ENCODE data around the gene STX5.
"Not testable (repeated sequence)": the region's sequence is repeated elsewhere in the genome, so short reads cannot be mapped to it uniquely, and the experiment has no call there.

Gene STX5

DNA sequence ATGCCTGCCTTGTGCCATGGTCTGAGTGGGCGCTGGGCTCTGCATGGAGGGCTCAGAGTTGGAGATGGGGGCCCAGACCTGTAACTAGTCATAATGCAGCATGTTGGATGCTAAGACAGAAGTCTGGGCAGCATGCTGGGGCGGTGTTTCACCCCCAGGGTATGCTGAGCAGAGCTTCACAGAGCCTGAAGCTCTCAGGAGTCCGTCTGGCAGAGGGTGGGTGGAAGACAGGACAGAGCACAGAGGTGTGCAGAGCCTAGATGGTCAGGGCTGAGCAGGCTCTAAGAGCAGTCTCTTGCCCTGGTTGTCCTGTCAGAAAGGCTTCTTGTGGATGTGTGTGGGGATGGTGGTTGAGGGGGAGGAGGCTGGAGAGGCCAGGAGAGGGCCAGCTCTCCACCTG lies 53.4 kb downstream of the STX5 start:
- no peak for DNase-seq

DNA sequence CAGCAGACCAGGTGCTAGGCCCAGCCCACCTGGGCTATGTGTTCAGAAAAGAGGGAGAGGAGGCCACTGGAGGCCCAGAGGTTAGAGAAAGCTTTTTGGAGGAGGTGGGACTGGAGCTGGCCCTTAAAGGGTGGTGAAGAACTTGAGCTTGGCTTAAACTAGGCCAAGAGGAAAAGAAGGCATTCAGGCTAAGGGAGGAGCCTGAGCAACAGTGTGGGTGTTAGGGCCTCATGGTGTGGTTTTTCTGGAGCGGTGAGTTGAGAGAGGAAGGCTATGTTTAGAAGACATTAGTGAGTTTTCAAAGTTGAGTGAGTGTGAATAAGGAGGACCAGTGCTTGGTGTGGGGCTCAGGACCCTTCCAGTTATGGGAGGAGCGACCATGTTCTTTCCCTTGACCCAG lies 54.5 kb downstream of the STX5 start:
- DNase-seq: no peak

DNA sequence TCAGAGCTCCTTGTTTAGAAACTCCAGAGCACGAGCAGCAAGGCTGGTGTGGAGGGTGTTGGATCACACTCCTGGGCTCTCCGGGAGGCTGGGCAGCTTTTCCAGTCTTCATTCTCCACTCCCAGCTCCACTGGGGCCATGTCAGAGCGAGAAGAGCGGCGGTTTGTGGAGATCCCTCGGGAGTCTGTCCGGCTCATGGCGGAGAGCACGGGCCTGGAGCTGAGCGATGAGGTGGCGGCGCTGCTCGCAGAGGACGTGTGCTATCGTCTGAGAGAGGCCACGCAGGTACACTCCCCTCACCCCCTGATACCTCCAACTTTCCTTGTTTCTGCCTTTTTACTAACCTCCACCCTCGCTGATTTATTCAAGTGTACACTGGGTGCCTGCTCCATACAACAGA lies 56.2 kb downstream of the STX5 start:
- no peak for DNase-seq

DNA sequence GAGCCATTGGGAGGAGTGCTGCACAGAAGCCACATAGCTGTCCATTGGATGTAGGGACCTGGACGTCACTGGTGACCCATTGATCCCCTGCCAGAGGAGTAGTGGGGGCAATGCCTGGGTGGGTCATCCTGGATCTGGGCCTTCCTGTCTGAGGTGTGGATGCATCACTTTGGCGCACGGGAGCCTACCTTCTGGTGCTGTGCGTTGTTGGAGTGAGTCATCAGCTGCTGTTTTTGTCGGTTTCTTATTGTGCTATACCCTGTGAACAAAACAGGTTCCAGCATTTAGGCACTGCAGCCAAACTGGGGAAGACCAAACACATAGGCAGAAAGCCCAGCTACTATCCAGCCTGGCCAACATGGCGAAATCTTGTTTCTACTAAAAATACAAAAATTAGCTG lies 57.4 kb downstream of the STX5 start:
- no peak for DNase-seq

DNA sequence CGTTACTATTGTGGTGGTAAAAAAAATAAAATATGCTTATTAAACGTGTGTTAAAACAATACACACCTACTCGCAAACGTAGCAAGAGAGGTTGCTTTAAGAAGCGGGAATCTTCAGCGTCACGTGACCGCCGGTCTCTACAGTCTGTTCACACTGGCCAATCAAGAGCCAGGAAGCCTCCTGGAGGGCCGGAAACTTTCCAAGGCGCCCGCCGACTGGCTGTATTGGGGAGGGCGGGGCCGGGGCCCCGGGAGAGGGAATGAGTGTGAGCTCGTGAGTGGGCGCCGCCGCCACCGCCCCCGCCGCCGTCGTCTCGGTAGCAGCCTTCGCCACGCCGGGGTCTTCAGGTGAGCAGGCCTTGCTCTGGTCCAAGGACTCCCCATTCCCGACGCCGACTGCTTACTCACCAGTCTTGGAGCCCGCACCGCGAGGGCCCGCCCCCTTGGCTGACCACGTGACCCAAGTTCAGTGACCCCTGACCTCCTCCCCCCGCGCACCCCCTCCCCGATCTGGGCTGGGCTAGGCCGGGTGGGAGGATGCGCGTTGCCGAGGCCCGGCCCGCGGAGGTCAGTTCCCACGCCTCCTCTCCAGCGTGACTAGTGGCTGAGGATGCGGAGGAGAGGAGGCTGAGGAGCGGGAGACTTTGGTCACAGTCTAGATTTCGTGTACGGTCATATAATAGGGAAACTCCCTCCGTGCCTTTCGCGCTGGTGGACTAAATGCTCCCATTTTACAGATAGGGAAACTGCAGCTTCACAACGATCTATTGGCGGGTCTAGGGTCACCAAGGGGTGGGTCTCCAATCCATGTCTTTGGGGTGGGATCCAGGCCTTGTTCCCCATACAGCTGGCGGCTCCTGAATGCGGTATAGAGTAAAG lies 60.5 kb downstream of the STX5 start, which contains the start of gene TAF6L:
Gene TAF6L, plus strand, starts transcription at position 253 of the 878 bp plus-strand sequence. CDS start 4,388 bp downstream, outside the sequence.
- peak; percentile 98 for DNase-seq

DNA sequence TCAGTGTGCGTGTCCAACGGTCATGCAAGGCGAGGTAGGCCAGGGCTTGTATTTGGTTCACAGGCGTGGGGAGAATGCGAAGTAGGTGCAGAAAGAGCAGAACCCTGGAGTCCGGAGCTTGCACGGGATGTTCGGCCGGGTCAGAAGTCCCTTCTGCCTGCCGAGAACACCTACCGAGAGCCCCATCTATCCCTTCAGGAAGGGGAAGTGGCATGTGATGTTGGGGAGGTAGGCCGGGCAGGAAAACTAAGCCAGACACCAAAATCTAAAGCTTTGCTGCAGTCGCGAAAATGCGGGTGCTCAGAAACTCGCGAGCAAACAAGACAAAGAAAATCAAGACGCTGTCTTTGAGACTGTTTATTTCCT lies 61.1 kb downstream of the STX5 start:
- peak; percentile 49 for DNase-seq

DNA sequence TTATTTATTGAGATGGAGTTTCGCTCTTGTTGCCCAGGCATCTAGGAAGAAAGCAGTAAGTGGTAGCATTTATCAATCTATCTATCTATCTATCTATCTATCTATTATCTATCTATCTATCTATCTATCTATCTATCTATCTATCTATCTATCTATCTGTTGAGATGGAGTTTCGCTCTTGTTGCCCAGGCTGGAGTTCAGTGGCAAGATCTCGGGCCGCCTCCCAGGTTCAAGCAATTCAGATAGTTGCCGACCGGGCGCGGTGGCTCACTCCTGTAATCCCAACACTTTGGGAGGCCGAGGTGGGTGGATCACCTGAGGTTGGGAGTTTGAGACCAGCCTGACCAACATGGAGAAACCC lies 71.0 kb downstream of the STX5 start:
- DNase-seq: not testable (repeated sequence)

DNA sequence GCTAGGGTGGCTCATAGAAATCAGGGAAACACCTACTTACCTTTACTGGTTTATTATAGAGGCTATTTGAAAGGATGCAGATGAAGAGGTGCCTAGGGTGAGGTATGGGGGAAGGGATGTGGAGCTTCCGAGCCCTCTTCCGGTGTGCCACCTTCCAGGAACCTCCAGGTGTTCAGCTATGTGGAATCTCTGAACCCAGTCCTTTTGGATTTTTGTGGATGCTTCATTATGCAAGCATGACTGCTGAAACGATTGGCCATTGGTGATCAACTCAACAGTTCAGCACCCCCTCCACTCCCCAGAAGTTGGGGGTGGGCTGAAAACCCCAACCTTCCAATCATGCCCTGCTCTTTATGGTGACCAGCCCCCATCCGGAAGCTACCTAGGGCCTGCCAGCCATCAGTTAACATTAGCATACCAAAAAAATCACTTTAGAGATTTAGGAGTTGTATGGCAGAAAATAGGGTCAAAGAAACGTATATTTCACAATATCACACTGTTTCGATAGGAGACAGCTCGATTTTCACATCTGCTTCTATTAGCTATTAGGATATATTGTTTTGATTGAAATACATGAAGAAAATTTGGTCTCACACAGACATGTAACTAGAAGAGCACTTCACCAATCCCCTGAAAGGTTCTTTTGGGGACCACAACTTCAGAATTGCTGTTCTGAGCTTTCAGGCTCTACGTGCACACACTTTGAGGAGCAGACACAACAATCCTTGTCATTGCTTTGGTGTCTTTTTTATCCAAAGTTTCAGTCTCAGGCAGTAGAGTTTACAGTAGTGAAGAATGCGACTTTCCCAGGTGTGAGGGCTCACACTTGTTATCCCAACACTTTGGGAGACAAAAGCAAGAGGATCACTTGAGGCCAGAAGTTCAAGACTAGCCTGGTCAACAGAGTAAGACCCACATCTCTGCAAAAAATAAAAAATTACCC lies 73.7 kb downstream of the STX5 start:
- DNase-seq: no peak

Data from left hindlimb (tissue), 1 donor.